HG03520 (cell line): Measurements from ENCODE around the gene CHIA.
"Not testable (repeated sequence)": the region's sequence is repeated elsewhere in the genome, so short reads cannot be mapped to it uniquely, and the experiment has no call there.

Source experiments
- ATAC-seq: cut with Tn5 transposase; IDR thresholded peaks from one replicate; pipeline ENCODE4 v1.9.1; 2021; ENCODE audit warnings: mild to moderate bottlenecking, moderate library complexity; ENCODE audit not compliant: unreplicated experiment

Gene CHIA

GRCh38 chr1:111283838-111284237 is 6.8 kb upstream of the CHIA start:
- no peak for ATAC-seq

DNA sequence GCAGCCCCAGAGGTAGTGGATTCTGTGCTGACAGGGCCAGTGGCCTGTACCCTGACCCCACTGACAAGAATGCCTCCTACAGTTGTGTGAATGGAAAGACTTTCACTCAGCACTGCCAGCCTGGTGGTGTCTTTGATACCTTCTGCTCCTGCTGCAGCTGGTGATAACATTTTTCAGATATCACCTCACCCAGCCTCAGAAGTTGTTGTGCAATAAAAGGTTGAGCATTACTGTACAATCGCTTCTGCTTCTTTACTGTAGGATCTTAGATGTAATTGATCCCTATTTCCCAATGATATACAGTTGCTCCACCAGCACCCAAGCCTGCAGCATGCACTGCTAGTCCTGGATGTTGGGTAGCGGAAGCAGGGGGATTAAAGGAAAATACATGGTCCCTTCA is 4.8 kb upstream of the CHIA start:
- no peak for ATAC-seq

- ATAC-seq, result no peak
These were observed 3.7 kb upstream of the CHIA start for GRCh38 chr1:111286912-111287311.

DNA sequence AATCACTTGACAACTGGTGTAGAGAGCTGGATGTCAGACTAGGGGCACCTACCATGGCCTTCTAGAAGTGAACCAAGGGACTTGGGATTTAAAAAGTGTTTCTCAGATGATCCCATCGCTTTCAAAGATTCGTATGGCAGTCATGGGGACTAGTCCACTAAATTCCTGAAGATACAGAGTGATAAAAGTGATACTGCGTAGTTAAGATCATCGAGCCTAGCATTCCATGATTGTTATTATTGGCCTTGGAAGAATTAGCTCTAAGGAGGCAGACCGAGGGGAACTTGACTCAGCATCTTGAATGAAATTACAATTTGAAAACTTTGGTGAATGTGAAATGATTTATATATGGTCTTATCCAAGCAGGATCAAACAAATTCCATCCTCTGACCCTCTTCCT is 1.3 kb upstream of the CHIA start:
- ATAC-seq, result no peak

DNA sequence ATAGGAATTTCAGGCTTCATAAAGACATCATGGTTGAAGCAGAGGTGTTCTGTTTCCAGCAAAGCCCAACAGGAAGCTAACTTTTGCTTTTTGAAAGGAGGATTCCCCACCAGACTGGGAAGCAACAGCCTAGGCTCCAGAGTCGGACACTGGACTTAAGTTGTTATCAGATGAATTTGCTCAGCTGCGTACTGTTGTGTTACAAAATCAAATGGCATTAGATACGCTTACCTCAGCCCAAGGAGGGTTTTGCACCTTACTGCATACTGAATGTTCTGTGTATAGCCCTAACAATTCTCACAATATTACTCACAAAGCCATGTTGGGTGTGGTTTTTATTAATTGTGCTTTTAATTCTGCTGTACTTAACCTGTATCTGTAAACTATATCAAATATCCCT is 547 bp upstream of the CHIA start:
- no peak for ATAC-seq

DNA sequence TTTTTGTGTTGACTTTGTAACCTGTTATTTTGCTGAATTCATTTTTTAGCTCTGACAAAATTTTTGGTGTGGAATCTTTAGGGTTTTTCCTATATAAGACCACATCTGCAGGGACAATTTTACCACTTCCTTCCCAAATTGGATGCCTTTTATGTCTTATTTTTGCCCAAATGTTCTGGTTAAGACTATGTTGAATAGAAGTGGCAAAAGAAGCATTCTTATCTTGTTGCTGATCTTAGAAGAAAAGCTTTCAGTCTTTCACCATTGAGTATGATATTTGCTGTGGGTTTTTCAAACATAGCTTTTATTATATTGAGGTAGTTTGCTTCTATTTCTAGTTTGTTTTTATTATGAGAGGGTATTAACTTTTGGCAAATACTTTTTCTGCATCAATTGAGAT is 3.7 kb downstream of the CHIA start:
- ATAC-seq, result no peak

DNA sequence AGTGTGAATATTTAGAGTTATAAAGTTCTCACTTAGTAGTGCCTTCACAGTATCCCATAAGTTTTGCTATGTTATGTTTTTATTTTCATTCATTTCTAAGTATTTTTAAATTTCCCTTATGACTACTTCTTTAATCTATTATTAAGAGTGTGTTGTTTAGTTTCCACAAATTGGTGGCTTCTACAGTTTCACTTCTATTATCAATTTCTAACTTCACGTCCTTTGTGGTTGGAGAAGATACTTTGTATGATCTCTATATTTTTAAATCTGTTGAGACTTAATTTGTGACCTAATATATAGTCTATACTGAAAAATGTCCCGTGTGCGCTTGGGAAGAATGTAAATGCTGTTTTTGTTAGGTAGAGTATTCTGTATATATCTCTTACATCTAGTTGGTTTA is 11.7 kb downstream of the CHIA start:
- no peak for ATAC-seq

- no peak for ATAC-seq
These were observed 19.0 kb downstream of the CHIA start for GRCh38 chr1:111309690-111310089.

DNA sequence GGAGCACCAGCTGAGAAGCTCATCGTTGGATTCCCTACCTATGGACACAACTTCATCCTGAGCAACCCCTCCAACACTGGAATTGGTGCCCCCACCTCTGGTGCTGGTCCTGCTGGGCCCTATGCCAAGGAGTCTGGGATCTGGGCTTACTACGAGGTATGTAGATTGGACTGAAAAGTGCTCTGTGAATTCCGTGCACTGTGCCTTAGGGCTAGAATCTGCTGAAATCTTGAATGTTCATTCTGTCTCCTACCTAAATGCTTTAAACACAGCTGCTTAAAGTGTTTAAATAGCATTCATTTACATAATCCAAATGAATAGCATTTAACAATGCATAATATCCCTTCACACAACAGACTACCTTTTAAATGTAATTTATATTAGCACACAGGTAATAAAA is 27.9 kb downstream of the CHIA start:
- ATAC-seq, result no peak

DNA sequence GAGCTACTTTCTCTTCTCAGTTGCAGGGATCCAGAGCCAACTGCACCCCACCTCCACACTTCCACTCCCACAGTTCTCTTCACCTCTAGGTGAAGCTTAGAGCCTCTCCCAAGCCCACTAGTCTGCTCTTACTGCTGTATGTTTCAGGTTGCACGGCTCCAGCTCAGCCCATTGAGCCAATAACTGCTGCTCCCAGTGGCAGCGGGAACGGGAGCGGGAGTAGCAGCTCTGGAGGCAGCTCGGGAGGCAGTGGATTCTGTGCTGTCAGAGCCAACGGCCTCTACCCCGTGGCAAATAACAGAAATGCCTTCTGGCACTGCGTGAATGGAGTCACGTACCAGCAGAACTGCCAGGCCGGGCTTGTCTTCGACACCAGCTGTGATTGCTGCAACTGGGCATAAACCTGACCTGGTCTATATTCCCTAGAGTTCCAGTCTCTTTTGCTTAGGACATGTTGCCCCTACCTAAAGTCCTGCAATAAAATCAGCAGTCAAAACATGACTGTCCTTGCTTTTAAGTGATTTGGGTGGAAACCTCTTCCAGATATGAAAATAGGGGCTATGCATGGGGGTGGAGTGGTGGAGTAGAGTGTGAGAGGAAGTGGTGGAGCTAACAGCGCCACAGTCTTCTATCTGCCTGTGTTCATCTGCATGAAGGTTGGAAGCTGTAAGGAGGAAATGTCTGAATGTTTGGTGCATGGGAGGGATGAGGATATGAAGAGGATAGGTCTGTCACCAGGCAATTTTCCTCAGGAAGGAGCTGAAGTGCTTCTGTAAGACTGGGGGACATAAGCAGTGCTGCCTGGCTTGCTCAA is 29.6 kb downstream of the CHIA start:
- no peak for ATAC-seq

DNA sequence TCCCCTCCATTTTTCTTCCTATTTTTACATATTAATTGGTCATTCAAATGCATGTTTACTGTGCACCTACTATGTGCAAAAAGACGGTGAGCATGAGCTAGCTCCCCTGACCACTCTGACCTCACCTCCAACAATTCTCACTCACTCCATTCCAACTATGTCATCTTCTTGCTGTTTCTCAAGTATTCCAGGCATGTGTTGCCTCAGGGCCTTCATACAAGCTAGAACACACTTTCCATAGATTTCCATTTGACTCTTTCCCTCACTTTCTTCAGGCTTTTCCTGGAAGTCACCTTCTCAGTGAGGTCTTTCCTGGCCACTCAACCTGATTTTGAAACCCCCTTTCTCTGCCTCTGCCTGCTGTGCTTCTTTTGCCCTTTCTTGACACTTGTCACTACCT is 32.6 kb downstream of the CHIA start:
- no peak for ATAC-seq

DNA sequence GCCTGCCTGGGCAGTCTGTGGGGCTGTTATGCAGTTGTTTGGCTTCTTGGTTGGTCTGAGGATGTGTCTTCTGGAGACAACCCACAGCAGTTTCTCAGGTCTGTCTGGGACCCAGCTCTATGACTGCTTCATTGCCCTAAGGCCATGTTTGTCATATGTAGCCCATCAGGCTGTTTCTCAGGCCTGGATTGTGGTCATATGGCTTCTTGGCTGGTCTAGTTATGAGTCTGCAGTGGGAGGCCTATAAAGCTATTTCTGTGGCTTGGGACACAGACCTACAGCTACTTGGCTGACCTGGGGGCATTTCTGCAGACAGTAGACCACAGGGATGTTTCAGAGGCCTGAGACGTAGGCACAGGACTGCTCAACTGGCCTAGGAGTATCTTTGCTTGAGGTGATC is 41.5 kb downstream of the CHIA start:
- ATAC-seq, result peak; percentile 84

- ATAC-seq, result no peak
These were observed 43.5 kb downstream of the CHIA start for GRCh38 chr1:111334169-111334568.

GRCh38 chr1:111335214-111335877 is 44.7 kb downstream of the CHIA start:
- not testable (repeated sequence) for ATAC-seq

DNA sequence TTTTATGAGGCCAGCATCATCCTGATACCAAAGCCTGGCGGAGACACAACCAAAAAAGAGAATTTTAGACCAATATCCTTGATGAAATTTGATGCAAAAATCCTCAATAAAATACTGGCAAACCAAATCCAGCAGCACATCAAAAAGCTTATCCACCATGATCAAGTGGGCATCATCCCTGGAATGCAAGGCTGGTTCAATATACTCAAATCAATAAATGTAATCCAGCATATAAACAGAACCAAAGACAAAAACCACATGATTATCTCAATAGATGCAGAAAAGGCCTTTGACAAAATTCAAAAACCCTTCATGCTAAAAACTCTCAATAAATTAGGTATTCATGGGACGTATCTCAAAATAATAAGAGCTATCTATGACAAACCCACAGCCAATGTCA is 48.2 kb downstream of the CHIA start:
- not testable (repeated sequence) for ATAC-seq

DNA sequence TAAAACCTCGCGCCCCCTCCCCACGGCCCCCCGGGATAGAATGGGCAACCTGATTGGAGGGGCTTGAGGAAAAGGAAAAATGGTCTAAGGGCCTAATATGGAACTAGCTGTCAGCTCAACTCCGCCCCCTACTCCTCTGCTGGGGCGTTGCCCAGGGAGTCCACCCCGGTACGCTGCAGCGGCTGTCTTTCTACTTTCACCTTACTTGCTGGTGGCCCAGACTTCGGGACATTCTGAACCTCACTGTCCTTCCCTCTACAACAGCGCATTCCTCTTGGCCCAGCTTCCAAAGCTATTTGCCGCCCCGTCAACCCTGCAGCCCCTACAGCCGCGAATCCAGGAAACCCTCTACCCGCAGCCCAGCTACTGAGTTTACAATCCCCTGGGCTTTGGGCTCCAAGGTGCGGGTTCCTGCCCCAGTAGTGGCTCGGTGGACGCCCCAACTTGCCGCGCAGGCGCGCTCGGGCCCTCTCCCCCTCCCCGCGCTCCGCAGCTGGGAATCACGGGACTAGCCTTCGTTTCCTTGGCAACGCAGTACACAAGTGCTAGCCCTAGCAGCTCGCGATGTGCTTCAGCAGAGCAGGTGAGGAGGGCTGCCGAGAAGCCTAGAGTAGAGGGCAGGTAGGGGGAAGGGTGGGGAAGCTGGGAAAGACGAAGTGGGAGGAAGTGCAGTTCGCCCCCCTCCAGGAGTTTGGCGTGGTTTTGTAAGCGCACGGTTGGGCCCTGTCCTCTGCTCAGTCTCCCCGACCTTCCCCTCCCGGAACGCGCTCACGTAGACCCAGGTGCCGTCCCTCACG is 55.6 kb downstream of the CHIA start:
- peak; percentile 88 for ATAC-seq

DNA sequence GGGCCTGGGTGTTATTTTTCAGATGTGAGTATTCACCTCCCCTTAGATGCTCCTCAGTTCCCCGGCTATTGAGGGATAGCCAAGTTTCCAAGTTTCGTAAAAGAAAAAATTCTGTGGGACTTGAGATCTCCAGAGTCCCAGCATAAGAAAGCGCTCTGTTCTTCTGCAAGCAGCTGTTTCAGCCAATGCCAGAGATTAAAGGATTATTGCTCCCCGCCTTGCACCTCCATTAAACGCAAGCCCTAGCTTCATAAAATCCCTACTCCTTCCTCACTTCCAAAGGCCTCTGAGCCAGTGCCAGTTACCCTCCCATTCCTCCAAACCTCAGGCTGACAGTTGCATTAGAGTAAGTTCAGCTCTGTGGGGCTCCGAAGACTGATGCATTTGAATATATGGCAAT is 56.4 kb downstream of the CHIA start:
- ATAC-seq, result no peak

DNA sequence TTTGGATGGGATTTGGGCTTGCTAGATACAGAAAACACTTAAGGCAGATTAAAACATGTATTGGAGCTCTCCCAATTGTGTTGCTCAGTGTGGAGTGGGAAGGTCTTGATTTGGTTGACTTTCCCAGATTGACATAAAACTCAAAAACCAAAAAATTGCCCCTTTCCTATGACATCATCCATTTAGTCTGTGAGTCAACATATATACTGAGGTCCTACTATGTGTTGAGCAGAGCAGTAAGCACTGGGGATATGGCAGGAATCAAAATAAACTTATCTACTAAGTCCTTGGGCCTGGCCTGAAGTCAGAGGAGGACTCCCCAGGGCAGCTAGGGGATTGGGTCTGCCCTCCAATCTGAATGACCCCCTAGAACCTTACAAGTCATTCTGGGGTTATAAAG is 61.0 kb downstream of the CHIA start:
- no peak for ATAC-seq

- no peak for ATAC-seq
These were observed 63.9 kb downstream of the CHIA start for GRCh38 chr1:111354584-111354983.

GRCh38 chr1:111358964-111359363 is 68.3 kb downstream of the CHIA start:
- ATAC-seq, result no peak

GRCh38 chr1:111359376-111359775 is 68.7 kb downstream of the CHIA start:
- no peak for ATAC-seq

DNA sequence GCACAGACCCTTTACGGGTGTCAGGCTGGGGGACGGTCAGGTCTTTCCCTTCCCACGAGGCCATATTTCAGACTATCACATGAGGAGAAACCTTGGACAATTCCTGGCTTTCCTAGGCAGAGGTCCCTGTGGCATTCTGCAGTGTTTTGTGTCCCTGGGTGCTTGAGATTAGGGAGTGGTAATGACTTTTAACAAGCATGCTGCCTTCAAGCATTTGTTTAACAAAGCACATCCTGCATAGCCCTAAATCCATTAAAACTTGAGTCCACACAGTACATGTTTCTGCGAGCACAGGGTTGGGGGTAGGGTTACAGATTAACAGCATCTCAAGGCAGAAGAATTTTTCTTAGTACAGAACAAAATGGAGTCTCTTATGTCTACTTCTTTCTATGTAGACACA is 69.6 kb downstream of the CHIA start:
- not testable (repeated sequence) for ATAC-seq
